HPDE6-E6E7 (cell line): ENCODE results near the gene GALNT6.
A peak's percentile ranks its signal among the peaks of the same experiment; 100 is the strongest.

ENCODE experiments used
- DNase-seq: peaks from one replicate; pipeline ENCODE4 v3.0.0; 2011; ENCODE audit warnings: missing footprints; ENCODE audit errors: extremely low spot score

Gene GALNT6, protein sequence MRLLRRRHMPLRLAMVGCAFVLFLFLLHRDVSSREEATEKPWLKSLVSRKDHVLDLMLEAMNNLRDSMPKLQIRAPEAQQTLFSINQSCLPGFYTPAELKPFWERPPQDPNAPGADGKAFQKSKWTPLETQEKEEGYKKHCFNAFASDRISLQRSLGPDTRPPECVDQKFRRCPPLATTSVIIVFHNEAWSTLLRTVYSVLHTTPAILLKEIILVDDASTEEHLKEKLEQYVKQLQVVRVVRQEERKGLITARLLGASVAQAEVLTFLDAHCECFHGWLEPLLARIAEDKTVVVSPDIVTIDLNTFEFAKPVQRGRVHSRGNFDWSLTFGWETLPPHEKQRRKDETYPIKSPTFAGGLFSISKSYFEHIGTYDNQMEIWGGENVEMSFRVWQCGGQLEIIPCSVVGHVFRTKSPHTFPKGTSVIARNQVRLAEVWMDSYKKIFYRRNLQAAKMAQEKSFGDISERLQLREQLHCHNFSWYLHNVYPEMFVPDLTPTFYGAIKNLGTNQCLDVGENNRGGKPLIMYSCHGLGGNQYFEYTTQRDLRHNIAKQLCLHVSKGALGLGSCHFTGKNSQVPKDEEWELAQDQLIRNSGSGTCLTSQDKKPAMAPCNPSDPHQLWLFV

DNA sequence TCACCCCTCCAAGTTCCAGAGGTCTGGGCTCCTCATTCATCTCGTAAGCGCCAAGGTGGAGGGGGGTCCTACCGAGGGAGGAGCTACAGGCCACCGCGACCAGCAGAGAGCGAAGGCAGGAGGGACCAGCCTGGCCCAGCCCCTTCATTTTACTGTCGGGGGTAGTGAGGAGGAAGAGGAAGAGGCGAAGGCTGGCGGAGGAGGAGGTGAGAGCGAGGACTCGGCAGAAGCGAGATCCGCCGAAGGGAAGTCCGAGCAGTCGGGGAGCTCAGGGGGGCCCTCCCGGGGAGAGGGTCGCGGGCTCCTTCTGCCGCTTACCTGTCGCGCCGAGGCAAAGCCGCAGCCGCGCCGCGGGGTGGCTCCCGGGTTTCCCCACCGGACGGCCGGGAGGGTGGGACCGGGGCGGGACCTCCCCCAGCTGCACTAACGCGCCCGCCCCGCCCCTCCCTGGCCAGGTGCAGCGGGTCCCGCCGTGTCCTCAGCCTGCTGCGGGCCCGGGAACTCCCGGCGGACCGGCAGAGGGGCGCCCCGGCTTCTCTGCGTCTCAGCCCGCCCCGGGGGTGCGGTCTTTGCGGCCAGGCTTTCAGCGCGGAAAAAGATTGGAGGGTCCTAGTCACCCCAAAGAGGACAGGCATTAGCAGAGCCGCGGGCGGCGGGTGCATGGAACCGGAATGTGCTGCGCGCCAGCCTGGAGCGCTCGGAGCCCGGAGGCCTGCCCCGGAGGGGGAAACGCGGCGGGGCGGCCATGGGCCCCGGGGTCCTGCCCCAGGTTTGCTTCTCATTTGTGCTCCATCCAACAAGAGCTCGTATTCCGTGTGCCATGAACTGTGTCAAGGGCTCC is at the start of gene GALNT6:
Gene GALNT6, minus strand, starts transcription at position 124 of the 841 bp plus-strand sequence. CDS start 11,625 bp downstream, outside the sequence.
- DNase-seq, result peak; percentile 45

DNA sequence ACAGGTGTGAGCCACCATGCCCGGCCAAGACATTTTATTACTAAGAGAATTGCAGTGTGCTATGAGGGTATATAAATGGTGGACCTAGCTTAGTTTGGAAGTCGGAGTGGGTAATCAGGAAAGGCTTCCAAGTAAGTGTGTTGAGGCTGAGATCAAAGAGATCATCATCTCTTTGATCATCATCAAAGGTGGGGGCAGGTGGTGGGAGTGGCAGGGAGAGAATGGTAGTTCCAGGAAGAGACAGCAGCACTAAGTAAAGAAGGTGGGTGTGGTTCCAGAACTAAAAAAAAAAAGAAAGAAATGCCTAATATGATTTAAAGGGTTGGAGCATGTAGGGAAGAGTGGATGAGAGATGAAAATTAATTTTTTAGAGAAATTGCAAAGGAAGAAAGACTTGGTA is 48.1 kb upstream of the GALNT6 start:
- DNase-seq, result no peak

DNA sequence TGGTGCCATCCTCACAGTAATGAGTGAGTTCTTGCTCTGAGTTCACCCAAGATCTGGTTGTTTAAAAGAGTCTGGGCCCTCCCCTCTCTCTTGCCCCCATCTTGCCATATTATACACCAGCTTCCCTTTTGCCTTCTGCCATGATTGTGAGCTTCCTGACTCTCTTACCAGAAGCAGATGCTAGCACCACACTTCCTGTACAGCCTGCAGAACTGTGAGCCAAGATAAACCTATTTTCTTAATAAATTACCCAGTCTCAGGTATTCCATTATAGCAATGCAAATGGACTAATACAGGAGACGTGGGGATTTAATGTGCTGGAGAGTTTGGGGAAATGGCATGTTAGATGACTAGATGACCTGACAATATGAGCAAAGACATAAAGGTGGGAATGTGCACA is 46.2 kb upstream of the GALNT6 start:
- no peak for DNase-seq

DNA sequence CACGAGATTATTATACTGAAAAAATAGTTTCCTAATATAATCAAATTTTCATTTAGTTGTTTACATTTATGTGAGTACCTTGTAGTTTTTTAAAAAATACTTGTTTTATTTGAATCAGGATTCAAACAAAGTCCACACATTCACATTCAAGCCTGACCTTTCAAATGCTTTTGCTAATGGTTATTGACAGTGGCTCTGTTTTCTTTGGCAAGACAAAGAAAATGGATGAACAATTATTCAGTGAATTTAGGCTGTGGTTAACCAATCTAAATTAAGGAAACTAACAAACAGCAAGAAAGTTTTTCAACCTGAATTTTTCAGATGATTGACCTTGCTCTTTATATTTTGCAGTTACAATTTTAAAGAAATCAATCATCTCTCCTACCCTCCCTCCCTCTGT is 43.1 kb upstream of the GALNT6 start:
- no peak for DNase-seq

DNA sequence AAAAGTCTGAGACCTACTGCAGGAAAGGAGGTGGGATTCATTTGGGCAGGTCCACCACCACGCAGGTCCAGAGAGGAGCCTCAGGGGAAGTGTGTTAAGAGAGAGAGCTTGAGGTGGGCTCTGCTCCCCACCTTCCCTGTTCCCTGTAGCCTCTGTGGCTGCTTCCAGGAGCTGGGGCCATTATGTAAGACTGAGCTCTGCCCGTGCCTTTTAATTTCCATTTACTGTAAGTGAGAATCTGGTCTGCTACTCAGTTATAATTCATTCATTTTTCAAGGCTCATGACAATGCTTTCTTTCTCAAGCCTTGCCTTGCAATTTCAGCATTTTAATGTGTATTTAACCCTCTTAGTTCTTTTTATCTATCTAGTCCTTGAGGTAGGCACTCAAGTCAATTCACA is 41.7 kb upstream of the GALNT6 start:
- DNase-seq, result no peak

DNA sequence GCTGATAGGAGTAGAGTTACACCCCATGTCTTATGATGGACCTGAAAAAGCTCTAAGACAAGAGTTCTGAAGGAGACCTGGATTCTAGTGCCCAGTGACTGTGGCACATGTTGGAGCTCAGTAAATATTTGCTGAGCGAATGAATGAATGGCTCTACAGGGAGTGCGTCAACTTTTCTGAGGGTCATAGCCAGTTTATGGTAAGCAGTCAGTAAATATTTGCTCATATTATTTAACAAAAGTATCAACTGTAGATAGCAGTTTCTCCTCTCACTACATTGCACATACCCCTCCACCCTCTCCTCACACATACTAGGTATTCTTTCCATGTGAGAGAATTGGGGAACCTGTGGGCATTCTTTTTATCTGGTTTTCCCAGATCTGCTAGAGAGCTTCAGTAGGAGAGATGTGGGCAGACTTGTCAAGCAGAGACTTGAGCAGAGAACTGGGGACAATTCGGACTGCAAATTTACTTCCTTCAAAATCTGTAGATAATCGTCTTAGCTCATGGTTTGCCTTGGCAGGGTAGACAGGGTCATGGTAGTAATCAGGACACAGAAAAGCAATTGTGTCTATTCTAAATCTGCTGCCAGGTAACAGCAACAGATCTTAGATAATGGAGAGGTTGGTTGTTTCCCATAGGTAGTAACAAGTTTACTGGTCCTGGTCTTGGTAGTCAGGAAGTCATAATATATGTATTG is 39.1 kb upstream of the GALNT6 start:
- DNase-seq, result no peak

DNA sequence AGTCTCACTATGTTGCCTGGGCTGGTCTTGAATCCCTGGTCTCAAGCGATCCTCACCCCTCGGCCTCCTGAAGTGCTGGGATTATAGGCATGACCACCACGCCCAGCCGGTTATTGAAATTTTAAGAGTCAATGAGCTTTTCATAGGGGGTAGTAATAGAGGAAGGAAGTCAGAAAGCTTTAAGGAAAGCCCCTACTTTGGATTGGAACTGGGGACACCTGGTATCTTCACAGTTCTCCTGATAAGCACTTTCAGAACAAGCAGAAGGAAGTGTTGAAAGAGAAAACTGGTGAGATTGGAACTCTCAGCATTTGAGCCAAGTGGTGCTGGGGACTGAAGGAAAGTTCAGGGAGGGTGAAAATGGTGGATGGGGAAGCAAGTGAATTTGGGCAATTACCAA is 38.5 kb upstream of the GALNT6 start:
- no peak for DNase-seq

DNA sequence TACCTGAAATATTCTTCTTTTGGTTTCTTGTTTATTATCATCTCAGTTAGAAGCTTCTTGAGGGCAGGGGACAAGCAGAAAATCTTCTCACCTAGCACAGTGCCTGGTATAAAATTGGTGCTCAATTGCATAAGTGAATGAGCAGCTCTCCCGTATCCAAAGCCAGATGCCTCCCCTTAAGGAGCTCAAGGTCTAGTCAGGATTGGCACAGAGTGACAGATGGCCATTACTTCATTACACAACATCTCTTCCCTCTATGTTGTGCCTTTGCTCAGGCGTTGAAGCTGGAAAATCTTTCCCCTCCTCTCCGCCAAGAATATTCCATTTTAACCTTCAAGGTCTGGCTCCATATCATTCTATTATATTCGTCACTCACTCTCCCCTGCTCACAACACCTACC is 37.0 kb upstream of the GALNT6 start:
- no peak for DNase-seq

DNA sequence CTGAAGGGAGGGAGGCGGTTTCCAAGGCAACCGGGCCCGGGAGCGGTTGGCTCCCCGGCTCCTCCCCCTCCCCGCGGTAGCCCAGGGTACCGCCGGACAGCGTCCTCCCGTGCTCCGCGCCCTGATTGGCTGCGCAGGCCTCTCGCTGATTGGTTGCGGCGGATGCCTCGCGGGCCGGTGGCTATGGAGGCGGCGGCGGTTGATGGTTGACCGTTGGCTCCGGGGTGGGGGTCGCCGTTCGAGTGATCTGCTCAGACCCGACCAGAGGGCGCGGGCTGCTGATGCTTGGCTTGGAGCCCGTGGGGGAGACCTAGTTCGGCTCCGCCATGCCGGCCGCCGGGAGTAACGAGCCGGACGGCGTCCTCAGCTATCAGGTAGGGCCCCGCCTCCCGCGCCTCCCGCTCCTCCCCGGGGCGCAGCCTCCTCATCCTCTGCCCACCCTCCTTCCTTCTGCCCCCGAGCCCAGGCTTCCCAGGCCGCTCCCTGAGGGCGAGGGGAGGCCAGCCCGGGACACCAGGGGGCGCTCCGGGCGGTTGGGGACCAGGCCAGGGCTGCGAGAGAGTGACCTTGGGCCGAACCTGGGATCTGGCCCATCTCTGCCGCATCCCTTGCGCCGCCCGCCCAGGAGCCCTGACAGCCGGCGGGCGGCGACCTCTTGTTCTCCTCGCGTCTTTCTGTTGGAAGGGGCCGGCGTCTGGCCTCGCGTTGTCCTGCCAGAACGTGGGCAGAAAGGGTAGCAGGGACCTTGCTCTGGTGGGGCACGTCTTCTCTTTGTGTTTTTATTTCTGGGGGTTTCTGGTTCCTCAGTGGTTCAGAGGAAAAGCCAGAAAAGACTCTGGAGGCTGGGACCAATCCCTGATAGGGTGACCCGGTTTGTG is 33.7 kb upstream of the GALNT6 start, which contains the start of gene SLC4A8:
Gene SLC4A8, plus strand, starts transcription at position 170 of the 878 bp plus-strand sequence. Its CDS starts 157 bp downstream, at position 327.
- peak; percentile 62 for DNase-seq

DNA sequence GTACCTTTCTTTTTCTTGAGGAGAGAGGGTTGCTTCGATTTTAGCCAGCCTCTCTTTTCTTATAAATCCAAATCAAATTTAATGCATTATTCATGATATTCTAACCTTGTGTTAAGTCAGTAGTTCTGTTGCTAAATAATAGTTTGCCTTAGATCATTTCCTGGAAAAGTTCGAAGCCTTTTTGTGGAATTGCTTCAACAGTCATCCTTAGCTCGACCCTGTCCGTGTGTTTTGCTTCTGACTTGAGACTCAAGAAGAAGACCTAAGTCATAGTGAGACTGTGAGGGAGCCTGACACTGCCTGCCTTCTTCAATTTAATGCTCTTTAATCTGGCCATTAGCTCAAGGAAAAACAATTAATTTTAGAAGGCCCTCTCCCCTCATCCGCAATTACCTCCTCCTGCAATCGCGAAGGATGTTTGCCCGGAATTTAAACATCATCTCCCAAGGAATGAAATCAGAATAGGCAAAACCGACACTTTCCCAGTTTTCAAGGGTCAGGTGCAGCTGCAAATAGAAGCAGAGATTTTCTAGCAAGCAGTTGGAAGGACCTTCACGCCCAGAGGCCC is 33.0 kb upstream of the GALNT6 start:
- no peak for DNase-seq

DNA sequence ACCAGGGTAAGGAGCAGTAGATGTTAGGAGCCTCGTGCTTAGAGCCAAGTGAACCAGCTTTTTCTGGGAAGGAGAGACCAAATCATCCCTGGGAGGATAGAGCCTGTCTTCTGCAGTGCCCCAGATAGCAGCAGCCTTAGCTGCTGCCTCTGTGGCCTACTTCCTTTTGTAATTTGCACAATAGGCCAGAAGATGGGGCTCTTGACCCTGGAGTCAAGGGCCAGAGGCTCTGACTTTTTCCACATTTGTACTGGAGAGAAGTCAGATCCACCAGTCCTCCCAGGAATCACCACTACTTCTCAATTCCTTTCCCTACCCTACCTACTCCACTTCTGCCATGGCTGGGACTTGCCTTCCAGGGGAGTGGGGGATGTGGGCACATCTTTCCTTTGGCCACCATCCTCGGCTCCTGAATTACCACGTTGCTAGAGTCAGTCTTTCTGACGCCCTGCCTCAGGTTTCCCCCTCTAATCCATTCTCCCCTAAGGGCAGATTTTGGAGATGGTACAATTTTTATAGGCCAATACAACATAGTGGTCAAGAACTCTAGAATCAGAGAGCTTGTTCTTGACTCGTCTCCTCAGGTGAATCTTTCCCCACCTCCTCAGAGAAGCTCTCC is 30.2 kb upstream of the GALNT6 start:
- peak; percentile 44 for DNase-seq

DNA sequence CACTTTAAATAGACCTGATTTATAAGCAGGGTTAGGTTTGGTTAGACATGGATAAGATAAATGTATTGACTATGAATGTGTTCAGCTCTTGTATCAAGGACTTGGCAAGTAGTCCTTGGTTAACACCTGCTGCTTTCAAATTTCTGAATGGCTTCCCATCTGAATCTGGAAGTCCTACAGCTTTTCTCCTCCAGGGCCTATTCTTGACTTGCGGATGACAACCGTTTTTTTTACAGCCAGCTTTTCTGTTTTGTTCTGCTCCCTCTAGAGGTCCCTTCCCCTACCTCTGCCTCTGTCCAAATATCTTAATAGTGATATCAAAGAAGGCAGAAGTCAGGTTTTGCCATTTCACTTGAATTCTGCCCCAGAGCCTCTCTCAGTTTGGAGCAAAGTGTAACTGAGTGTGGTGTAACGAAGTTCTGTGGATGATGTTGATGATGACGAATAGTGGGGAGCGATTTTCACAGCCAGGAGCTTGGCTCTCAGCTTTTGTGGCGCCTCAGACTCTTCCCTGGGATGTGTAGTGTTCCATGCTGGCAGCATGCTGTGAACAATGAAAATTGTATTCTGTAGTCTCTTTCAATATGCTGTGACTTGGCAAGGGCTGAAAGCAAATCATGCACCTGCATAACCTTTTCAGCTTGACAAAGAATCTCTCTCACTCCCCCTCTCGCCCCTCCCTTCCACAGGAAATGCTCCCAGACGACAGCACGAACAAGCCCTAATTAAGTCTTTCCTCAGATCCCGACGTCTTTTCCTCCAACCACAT is 28.4 kb upstream of the GALNT6 start:
- DNase-seq, result no peak

DNA sequence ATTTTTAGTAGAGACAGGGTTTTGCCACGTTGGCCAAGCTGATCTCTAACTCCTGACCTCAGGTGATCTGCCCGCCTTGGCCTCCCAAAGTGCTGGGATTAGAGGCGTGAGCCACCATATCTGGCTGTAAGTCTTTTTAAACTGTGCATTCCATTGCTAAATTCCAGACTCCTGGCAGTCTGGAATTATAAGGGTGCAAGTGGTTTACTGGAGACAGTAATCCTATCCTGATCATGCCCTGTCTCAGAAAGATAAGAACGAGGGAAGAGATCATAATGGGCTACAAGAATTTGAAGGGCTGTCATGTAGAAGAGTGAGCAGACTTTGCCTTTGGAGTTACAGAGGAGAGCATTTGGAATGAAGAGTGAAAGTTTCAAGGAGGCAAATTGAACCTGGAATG is 26.6 kb upstream of the GALNT6 start:
- DNase-seq, result no peak

DNA sequence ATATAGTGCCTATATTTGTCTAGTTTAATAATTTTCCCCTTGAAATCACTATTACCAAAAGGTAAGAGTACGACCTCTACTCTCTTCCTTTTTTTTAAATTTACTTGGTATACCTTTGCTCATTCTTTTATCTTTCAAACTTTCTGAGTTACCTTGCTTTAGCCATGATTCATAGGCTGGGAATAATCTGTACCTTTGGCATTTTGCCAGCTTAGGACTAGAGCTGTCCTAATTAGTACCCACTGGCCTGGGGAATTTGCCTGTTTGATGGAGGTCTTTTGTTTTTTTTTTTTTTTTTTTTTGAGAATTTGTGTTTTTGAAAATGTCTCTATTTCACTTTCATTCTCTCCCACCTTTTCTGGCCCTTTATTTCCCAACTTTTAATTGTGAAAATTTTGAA is 24.7 kb upstream of the GALNT6 start:
- no peak for DNase-seq

DNA sequence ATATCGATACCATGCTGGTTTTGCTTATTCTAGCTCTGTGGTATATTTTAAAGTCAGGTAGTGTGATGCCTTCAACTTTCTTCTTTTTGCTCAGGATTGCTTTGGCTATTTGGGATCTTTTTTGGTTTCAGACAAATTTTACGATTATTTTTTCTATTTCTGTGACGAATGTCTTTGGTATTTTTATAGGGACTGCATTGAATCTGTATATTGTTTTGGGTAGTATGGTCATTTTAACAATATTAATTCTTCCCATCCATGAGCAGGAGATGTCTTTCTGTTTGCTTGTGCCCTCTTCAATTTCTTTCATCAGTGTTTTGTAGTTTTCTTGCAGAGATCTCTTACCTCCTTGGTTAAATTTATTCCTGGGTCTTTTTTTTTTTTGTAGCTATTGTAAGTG is 22.6 kb upstream of the GALNT6 start:
- no peak for DNase-seq

DNA sequence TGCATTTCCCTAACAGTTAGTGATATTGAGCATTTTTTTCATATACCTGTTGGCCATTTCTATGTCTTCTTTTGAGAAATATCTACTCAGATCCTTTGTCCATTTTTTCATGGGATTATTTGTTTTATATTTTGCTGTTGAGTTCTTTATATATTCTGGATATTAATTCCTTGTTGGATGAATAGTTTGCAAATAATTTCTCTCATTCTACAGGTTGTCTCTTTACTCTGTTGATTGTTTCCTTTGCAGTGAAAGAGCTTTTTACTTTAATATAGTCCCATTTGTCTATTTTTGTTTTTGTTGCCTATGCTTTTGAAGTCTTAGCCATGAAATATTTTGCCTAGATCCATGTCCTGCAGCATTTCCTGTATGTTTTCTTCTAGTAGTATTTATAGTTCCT is 21.9 kb upstream of the GALNT6 start:
- DNase-seq, result no peak

DNA sequence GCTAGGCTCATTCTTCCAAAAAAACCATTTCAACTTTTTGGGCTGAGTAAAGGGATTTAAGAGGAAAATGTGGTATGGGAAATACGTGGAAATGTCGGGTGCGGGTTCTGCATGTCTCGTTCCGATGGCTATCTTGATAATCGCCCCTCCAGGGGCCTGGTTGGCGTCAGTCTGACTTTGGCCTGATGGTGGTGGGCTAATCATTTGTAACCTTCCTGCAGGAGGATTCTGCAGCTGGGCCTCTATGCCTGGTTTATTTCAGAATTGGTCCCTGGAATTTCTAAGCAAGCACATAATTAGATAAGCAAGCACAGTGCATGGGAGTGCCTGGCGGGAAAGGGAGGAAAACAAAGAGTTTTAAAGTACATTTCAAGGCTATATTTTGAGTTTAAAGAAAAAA is 18.6 kb upstream of the GALNT6 start:
- DNase-seq, result no peak

DNA sequence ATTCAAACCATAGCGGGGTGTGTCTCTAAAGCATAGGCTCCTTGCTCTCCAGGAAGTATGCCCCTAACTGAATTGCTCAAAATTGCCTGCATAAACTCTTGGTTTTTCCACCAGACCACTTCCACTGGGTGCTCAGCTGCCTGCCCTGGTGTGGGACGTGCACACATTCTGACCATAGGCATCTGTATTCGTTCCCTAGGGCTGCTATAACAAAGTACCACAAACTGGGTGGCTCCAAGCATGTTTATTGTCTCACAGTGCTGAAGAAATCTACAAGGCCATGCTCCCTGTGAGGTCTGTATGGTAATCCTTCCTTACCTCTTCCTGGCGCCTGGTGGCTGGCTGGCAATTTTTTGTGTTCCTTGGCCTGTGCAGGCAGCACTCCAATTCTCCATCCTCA is 16.4 kb upstream of the GALNT6 start:
- no peak for DNase-seq

DNA sequence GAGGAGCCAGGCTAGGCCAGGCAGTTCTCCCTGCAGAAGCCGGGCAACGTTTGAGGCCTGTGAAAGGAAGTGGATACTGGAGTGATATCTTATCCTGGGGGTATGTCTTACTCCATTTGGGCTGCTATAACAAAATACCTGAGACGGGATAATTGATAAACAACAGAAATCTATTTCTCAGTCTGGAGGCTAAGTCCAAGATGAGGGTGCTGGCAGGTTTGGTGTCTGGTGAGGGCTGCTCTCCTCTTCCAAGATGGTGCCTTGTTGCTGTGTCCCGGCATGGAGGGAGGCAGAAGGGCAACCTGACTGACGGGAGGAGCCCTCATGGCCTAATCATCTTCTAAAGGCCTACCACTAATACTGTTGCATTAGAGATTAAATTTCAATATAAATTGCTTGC is 15.7 kb upstream of the GALNT6 start:
- DNase-seq, result no peak
